Stimulated activated CD4-positive, alpha-beta T cell treated with anti-CD3 and anti-CD28 coated beads, TNF-alpha, amount 100 ng/mL, for 4 hours (primary cell): ENCODE data around the gene MSI2.

ENCODE experiments used
- DNase-seq, 3 experiments: peaks; one replicate each; pipeline ENCODE4 v3.0.0-alpha.2; 2020; ENCODE audit warnings: low read depth in 3 of 3

Gene MSI2

DNA sequence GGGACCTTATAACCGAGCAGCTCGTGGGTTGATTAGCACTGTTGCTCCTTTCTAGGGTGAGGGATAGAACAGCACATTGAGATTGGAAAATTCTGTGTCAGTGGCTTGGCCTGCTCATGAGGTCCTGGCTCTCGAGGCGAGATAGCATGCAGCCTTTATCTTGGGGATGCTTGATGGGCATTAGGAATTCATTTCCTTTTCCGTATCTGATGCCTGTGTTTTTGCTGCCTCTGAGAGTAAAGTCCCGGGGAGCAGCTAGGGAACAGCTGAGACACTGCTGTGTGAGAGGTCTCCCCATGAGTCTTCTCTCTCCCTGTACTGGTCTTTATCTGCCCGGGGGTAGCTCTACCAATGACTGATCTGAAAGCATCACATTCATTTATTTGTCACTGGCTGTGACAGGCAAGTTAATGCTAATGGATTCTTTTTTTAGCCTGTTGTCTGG lies 14.5 kb downstream of the MSI2 start:
- DNase-seq: no peak

DNA sequence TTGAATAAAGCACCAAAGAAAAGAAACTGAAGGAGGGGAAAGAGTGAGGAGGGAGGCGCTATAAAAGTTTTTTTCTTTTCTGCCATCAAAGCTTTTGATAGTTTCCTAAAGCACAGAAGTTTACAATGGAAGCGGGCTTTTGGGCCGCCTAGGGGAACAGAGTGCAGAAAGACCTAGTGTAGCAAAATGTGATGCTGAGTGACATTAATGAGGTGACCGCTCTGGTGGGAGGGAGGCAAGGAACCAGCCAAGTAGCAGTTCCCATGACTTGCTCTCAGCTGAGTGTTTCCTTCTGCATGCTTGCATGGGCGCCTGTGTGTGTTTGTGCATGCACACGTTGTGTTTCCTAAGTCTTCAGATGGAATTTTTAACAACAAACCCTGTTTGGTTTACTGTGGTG lies 15.5 kb downstream of the MSI2 start:
- DNase-seq: no peak

GRCh38 chr17:57273490-57273889 lies 17.2 kb downstream of the MSI2 start:
- DNase-seq: no peak

GRCh38 chr17:57274162-57274561 lies 17.8 kb downstream of the MSI2 start:
- DNase-seq: no peak

DNA sequence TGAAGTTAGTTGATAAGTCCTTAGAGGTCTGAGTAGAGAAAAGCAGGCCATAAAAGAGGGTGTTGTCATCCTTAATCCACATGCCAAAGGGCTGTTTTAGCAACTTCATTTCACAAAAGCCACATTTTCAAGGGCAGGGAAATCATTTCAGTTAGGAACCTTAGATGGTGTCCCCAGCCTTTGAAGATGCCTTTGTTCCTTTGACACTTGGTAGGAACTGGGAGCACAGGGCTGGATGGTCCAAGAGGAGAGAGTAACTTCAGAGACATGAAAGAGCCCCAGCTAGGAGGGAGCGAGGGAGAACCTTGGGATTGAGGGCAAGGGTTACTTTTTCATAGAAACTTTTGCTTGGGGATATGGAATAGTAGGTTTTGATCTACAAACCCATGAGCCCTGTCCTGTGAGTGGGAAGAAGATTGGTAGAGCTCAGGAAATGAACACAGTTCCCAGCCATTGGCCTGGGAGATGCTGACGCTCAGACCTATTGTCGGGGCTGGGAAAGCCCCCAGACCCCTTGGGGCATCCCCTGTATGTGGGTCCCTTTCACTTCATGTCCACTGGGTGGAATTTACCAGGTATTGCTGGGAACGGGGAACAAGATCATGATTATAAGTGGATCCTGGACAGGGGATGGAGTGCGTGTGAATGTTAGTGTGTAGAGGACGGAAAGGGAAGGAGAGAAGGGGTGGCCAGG lies 18.9 kb downstream of the MSI2 start:
- DNase-seq: no peak

DNA sequence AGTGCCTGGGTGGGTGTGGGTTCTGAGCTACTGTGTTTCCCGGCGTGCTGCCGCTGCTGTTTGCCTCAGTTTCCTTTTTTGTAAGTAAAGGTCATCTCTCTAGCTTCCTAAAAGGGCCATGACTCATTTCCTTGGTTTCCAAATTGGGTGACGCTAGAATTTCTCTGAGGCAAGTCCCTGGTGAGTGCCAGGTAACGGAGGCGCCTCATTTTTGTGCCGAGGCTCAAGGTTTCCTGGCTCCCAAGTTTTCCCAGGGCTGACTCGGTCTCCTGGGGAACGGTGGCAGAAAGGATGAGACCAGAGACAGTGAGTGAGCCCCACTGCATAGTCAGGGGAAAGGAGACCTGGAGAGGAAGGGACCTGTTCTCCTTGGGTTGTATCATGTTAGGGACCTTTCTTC lies 20.3 kb downstream of the MSI2 start:
- no peak for DNase-seq

DNA sequence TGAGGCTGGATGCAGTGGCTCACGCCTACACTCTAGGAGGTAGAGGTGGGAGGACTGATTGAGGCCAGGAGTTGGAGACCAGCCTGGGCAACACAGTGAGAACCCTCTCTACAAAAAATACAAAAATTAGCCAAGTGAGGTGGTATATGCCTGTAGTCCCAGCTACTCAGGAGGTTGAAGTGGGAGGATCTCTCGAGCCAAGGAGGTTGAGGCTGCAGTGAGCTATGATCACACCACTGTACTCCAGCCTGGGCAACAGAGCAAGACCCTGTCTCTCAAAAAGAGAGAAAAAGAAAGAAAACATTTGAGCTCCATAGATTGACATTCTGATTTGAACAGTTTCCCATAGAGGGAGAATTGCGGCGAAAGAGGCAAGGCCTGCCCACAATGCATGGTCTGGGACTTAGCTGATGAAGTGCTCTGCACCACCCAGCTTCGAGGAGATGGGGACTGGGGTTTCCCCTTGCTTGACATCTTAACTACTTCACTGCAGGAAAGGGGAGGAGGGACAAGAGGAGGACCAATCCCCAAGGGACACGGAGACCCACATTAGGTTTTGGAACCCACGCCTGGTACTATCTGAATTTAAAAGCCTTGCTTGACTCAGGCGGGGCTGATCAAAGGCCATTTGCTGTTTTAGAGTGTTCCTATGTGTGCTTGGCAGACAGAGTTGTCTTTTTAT lies 21.7 kb downstream of the MSI2 start:
- DNase-seq: no peak

- no peak for DNase-seq
These were observed 22.5 kb downstream of the MSI2 start for GRCh38 chr17:57278740-57279387.

DNA sequence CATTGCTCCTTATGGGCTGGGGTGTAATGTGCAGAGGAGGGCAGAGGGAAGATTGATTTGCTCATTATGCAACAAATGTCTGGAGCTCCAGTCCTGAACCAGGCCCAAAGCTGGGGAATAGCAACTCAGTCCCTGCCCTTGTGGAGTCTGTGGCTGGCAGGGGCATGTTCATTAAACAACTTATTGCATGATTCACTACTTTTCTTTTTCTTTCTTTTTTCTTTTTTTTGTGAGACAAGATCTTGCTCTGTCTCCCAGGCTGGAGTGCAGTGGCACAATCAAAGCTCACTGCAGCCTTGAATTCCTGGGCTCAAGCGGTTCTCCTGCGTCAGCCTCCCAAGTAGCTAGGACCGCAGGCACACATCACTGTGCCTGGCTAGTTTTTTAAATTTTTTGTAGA lies 23.1 kb downstream of the MSI2 start:
- no peak for DNase-seq

GRCh38 chr17:57281887-57282286 lies 25.6 kb downstream of the MSI2 start:
- no peak for DNase-seq

GRCh38 chr17:57282296-57282695 lies 26.0 kb downstream of the MSI2 start:
- no peak for DNase-seq

DNA sequence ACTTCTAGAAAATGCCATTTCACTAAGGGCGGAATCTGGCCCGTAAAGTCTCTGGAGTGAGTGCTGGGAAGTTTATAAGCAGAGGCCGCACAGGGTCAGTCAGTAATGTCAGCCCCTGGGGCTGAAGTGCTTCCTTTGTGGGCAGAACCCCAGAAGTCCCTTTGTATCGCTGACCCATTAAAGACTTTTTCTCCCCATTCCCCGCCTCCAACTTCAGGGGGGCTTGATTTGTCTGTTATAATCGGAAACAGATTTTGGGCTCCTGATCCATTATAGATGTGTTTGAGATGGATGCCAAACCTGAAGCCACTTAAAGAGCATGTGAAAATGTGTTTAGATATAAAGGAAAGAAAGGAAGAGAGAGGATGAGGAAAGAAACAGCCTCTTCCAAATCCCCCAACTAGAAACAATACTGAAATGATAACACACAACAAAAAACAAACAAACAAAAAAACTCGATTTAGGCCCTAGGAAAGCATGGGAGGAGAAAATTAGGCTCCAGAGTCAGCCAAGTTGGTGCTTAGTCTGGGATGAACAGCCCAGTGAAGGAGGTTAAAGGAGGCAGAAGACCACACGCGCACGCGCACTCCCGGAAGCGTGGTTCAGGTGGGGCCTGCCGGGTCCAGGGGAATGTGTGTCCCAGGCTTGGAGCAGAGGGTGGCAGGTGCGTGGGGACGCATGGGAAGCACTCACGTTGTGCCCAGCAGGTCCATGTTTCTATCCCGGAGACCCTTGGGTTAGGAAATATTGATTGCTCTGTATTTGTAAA lies 27.1 kb downstream of the MSI2 start:
- no peak for DNase-seq

DNA sequence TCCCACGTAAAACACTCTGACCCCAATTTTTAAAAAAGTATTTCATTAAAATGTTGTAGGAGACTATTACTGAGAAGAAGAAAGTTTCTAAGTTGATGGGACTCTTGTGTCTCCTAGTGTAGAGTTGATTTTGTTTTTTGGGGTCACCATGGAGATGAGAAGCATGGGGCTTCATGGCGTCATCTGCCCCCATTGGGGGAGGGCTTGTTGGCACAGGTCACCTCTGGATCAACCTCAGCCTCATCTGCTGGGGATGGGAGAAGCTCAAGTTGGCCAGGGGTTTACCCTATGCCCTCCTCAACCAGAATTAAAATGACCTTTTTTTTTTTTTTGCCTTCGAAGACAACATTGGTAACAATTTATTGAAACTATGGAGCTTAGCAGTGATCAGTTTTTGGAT lies 28.3 kb downstream of the MSI2 start:
- DNase-seq: no peak

- no peak for DNase-seq
These were observed 28.8 kb downstream of the MSI2 start for GRCh38 chr17:57284984-57285646.

- no peak for DNase-seq
These were observed 29.4 kb downstream of the MSI2 start for GRCh38 chr17:57285701-57286100.

DNA sequence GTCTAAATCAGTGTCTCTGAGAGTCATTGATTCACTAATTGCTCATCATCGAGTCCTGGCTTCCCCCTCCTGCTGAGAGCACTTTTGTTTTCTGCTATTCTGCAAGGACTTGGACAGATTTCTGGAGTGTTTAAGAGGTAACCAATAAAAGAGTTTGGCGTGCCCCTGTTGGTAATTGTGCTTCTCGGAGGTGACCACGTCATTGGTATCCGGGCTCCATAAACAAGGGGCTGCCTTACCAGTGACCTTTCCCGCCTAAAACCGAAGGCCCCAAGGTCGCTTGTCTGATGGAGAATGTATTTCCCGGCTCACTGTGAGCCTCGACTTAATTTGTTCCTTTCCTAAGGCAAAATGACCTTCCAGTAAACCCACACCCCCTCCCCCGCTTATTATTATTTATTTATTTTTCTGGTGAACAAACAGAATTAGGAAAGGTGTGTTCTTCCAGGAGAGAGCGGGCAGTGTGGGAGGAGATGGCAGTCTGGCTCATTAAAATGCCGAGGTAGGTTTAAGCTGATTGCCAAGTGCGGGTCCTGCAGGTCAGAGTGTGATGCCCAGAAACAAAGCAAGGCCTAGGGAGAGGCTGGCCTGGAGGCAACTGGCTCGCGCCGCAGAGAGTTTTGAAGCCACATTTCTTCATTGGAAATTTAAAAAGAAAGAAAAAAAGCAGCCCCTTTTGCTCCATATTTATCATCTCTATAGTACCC lies 30.2 kb downstream of the MSI2 start:
- no peak for DNase-seq

DNA sequence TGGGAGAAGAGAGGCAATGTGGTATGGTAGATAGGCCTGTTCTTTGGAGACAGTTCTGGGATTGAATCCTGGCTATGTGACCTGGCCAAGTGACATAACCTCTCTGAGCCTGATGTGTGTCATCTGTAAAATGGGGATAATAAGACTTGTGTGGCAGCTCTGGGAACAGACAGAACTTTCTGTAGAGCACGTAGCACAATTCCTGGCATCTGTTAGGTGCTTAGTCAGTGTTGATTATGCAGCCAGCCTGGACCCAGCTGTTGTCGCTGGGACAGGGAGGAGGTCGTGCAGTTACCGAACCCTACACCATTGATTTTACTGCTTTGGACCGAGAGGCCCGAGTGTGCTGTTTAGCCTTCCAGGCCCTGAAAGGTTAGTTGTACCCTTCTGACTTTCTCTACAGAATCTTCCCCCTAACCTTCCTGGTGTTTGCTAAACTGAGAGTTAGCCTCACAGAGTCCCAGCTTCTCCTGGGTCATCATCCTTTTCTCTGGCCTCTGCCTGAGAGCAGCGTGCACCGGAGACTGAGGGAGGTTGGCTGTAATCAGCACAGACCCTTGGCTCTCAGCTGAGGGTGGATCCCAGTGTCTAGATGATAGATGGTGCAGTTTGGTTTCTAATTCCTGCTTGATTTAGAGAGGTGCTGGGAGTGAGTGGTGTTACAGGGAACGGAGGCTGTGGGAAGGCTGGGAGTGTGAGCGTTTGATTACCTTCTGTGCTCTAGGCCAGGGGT lies 31.9 kb downstream of the MSI2 start:
- DNase-seq: no peak

GRCh38 chr17:57288773-57289121 lies 32.4 kb downstream of the MSI2 start:
- DNase-seq: no peak

DNA sequence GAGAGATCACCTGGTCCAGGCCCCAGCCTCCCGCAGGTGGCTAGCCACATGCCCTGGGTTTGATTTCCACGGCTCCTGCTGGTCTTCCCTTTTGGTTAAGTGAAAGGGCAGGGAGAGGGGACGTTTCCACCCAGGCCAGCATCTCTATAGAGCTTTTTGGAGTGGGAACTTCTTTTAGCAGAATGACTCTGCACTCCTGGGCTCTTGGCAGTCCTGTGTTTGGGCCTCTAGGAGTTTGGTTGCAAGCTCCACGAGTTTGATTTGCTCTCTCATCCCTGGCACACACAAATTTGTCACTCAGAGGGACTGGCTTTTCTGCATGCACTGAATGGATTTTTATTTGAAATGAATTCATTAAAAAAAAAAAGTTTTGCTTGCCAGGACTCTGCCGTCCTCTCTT lies 32.8 kb downstream of the MSI2 start:
- no peak for DNase-seq

- no peak for DNase-seq
These were observed 33.3 kb downstream of the MSI2 start for GRCh38 chr17:57289613-57290012.

DNA sequence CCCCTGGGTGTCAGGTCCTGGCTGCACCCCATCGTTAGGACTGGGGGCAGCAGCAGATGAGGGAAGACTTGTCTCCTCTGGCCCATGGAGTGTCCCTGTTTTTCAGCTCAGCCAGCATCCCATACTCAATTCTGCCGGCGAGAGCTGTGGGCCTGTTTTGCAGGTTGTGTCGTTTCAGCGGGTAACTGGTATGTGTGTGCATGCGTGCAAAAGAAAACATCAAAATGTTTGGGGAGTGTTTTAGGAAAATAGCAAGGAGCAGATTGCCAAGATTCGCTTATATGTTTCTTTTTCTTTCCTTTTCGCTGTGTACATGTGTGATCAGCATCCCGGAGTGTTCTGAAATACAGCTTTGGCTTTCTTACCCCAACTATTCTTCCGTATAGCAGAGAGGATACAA lies 34.7 kb downstream of the MSI2 start:
- no peak for DNase-seq
